Testis (tissue), 2 donors: ENCODE data around the gene RXRA.

Experiments used
- POLR2A ChIP-seq: fragments of 450-650 bp; IDR thresholded peaks from one replicate; pipeline ENCODE4 v1.6.1; 2017; ENCODE audit warnings: antibody characterized with exemption, mild to moderate bottlenecking, moderate library complexity
- TF ChIP-seq, protein P1 (sequence below), 3 experiments: fragments of 450-650 bp in 2 of 3; fragments of 200-600 bp in 1 of 3; sonication (generic) in 1 of 3; IDR thresholded peaks; one replicate each; pipeline ENCODE4 v1.5.1; 2016 to 2019; ENCODE audit warnings: antibody characterized with exemption in 3 of 3, mild to moderate bottlenecking in 2 of 3, moderate library complexity in 1 of 3

DNA sequence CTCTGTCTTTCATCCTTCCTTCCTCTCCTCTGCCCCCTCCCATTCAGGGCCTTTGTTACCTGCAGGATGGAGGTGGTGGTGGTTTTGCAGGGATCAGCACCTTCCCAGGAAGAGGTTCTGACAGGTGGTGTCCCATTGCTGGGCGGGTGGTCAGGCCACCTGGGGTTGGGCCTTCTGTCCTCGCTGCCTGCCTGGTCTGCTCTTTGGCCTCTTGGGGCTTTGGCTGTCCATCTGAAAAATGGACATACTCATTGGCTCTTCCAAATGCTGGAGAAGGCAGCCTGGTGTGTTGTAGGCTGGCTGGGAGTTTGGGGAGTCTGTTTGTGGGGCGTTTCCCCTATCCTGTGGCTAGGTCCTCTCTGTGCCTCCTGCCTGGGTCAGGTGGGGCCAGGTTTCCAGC lies 4.3 kb downstream of the RXRA start:
- TF ChIP-seq, protein P1, sequence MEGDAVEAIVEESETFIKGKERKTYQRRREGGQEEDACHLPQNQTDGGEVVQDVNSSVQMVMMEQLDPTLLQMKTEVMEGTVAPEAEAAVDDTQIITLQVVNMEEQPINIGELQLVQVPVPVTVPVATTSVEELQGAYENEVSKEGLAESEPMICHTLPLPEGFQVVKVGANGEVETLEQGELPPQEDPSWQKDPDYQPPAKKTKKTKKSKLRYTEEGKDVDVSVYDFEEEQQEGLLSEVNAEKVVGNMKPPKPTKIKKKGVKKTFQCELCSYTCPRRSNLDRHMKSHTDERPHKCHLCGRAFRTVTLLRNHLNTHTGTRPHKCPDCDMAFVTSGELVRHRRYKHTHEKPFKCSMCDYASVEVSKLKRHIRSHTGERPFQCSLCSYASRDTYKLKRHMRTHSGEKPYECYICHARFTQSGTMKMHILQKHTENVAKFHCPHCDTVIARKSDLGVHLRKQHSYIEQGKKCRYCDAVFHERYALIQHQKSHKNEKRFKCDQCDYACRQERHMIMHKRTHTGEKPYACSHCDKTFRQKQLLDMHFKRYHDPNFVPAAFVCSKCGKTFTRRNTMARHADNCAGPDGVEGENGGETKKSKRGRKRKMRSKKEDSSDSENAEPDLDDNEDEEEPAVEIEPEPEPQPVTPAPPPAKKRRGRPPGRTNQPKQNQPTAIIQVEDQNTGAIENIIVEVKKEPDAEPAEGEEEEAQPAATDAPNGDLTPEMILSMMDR (IDR thresholded peaks at IDR 0.05), result no peak
- TF ChIP-seq POLR2A, result no peak
